Measurements from ENCODE around the gene AUTS2. TPM values are rescaled to one million over a fixed set of nuclear protein-coding genes. Genes with fewer than 3 reads are reported as not detected.

AUTS2 gene
- total RNA-seq, 1 experiment from 2014 or later = 42.1 TPM

DNA sequence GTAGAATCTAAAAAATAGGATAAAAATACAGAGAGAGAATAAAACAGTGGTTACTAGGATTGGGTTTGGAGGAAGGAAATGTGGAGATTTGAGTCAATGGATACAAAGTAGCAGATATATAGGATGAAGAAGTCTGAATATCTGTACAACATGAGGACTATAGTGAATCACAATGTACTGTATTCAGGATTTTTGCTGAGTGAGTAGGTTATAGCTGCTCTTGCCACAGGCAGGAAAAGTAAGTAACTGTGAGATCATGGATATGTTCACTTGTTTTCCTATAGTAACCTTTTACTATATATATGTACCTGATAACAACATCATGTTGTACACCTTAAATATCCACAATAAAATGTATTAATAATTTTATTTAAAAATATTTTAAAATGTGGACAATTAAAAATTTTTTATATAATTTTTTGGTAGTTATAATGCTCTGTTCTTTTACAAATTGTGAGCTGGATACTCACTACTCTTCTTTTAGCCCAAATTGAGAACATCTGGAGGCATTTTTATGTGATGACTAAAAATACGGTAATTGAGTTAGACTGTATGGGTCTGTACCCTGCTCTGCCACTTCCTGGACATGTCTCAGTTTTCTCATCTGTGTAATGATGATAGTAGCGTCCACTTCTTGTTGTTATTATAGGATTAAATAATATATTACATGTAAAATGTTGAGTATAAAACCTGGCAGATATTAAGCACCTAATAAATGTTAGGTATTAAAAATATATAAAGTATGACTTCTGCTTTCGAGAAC lies 439.1 kb downstream of the AUTS2 start:
- Histone ChIP-seq H3K27me3 (replicated peaks; ENCODE audit: insufficient read depth, low read depth, low read length, poor library complexity) (no peaks in the 10 kb centered on the region), H3K4me1 (ENCODE audit: insufficient read depth, low read length, poor library complexity, severe bottlenecking) (peaks cover 37% of the 10 kb centered on the region), H3K9me3 (ENCODE audit: low read depth, low read length, poor library complexity, severe bottlenecking) (no peaks in the 10 kb centered on the region), H3K4me3 (ENCODE audit: low read depth, low read length, poor library complexity, severe bottlenecking) (no peak overlapping the region), H3K36me3 (ENCODE audit: insufficient read depth, low read length, poor library complexity, severe bottlenecking) (no peaks in the 10 kb centered on the region), H3K27ac (ENCODE audit: low read depth, low read length, poor library complexity, severe bottlenecking) (no peak overlapping the region)
- peak; percentile 61 for DNase-seq (ENCODE audit: low spot score)
- POLR2A ChIA-PET (ENCODE audit: low non-redundant PET) = no interaction called here
- intact Hi-C loops (cut with micrococcal nuclease; ENCODE audit: unreplicated experiment) = no loop called here
- TF ChIP-seq, protein P1, sequence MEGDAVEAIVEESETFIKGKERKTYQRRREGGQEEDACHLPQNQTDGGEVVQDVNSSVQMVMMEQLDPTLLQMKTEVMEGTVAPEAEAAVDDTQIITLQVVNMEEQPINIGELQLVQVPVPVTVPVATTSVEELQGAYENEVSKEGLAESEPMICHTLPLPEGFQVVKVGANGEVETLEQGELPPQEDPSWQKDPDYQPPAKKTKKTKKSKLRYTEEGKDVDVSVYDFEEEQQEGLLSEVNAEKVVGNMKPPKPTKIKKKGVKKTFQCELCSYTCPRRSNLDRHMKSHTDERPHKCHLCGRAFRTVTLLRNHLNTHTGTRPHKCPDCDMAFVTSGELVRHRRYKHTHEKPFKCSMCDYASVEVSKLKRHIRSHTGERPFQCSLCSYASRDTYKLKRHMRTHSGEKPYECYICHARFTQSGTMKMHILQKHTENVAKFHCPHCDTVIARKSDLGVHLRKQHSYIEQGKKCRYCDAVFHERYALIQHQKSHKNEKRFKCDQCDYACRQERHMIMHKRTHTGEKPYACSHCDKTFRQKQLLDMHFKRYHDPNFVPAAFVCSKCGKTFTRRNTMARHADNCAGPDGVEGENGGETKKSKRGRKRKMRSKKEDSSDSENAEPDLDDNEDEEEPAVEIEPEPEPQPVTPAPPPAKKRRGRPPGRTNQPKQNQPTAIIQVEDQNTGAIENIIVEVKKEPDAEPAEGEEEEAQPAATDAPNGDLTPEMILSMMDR (conservative IDR thresholded peaks at IDR 0.05; ENCODE audit: low read depth, low read length) = no peak
- TF ChIP-seq EZH2 (IDR thresholded peaks at IDR 0.05; ENCODE audit: borderline replicate concordance, low read depth, low read length, poor library complexity, severe bottlenecking) = no peak
- BruUV-seq (replicated peaks) = no TSS peak
- CTCF ChIA-PET = no interaction called here

DNA sequence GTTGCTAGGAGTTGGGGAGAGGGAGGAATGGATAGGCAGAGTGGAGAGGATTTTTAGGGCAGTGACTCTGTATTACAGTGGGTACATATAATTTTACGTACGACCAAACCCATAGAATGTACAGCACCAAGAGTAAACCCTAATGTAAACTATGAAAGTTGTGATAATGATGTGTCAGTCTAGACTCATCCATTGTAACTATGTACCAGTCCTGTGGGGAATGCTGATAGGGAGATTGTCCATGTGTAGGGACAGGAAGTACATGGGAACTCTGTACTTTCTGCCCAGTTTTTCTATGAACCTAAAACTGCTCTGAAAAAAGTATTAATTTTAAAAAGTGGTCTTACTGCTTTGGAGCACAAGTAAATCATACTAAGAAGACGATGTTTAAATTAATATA lies 441.8 kb downstream of the AUTS2 start:
- TF ChIP-seq, protein P1 (conservative IDR thresholded peaks at IDR 0.05; ENCODE audit: low read depth, low read length) = no peak
- no peak for TF ChIP-seq EZH2 (IDR thresholded peaks at IDR 0.05; ENCODE audit: borderline replicate concordance, low read depth, low read length, poor library complexity, severe bottlenecking)
- H3K9me3 ChIP-seq (ENCODE audit: low read depth, low read length, poor library complexity, severe bottlenecking) = no peaks in the 10 kb centered on the region
- ChIA-PET POLR2A (ENCODE audit: low non-redundant PET) (no interaction called here), CTCF (no interaction called here)
- no peaks in the 10 kb centered on the region for H3K27me3 ChIP-seq (replicated peaks; ENCODE audit: insufficient read depth, low read depth, low read length, poor library complexity)
- intact Hi-C loops (cut with micrococcal nuclease; ENCODE audit: unreplicated experiment) = loop anchor here (5.0 to 10.0 kb wide), 6 partner anchors 57 to 1358 kb away; no protein-coding TSS in a partner anchor
- no peak for DNase-seq (ENCODE audit: low spot score)
- H3K27ac ChIP-seq (ENCODE audit: low read depth, low read length, poor library complexity, severe bottlenecking) = no peak overlapping the region
- no peak overlapping the region for H3K4me3 ChIP-seq (ENCODE audit: low read depth, low read length, poor library complexity, severe bottlenecking)
- BruUV-seq (replicated peaks) = no TSS peak
- H3K4me1 ChIP-seq (ENCODE audit: insufficient read depth, low read length, poor library complexity, severe bottlenecking) = peaks cover 53% of the 10 kb centered on the region
- H3K36me3 ChIP-seq (ENCODE audit: insufficient read depth, low read length, poor library complexity, severe bottlenecking) = no peaks in the 10 kb centered on the region

GRCh38 chr7:70040970-70041766 lies 442.9 kb downstream of the AUTS2 start:
- Histone ChIP-seq H3K9me3 (ENCODE audit: low read depth, low read length, poor library complexity, severe bottlenecking) (no peaks in the 10 kb centered on the region), H3K4me3 (ENCODE audit: low read depth, low read length, poor library complexity, severe bottlenecking) (no peak overlapping the region), H3K36me3 (ENCODE audit: insufficient read depth, low read length, poor library complexity, severe bottlenecking) (no peaks in the 10 kb centered on the region), H3K4me1 (ENCODE audit: insufficient read depth, low read length, poor library complexity, severe bottlenecking) (peaks cover 44% of the 10 kb centered on the region), H3K27me3 (replicated peaks; ENCODE audit: insufficient read depth, low read depth, low read length, poor library complexity) (no peaks in the 10 kb centered on the region), H3K27ac (ENCODE audit: low read depth, low read length, poor library complexity, severe bottlenecking) (peak overlapping the region; percentile 55)
- ChIA-PET POLR2A (ENCODE audit: low non-redundant PET) (interaction anchor here (0.5 kb wide), 1 partner anchor 1354 kb away, joined by 13 read pairs; no protein-coding TSS in a partner anchor), CTCF (interaction anchor here (0.6 to 2.6 kb wide), 2 partner anchors 110 to 120 kb away, joined by 4 to 31 read pairs; no protein-coding TSS in a partner anchor)
- no peak for TF ChIP-seq EZH2 (IDR thresholded peaks at IDR 0.05; ENCODE audit: borderline replicate concordance, low read depth, low read length, poor library complexity, severe bottlenecking)
- TF ChIP-seq, protein P1 (conservative IDR thresholded peaks at IDR 0.05; ENCODE audit: low read depth, low read length) = peak; percentile 70
- intact Hi-C loops (cut with micrococcal nuclease; ENCODE audit: unreplicated experiment) = loop anchor here (5.0 to 10.0 kb wide), 6 partner anchors 56 to 1359 kb away; no protein-coding TSS in a partner anchor
- BruUV-seq (replicated peaks) = no TSS peak
- peak; percentile 68 for DNase-seq (ENCODE audit: low spot score)

Measured in A673 (cell line).